ENCODE results near the gene MARCHF7. TPM values are rescaled to one million over a fixed set of nuclear protein-coding genes. Genes with fewer than 3 reads are reported as not detected.
A peak's percentile ranks its signal among the peaks of the same experiment; 100 is the strongest.

MARCHF7 gene
- total and polyA plus RNA-seq, 10 of the 15 experiments (the other 5 are each of a cell fraction or from before 2014, with no cell fraction given), result 39.4 to 111 (median 66.5) TPM

DNA sequence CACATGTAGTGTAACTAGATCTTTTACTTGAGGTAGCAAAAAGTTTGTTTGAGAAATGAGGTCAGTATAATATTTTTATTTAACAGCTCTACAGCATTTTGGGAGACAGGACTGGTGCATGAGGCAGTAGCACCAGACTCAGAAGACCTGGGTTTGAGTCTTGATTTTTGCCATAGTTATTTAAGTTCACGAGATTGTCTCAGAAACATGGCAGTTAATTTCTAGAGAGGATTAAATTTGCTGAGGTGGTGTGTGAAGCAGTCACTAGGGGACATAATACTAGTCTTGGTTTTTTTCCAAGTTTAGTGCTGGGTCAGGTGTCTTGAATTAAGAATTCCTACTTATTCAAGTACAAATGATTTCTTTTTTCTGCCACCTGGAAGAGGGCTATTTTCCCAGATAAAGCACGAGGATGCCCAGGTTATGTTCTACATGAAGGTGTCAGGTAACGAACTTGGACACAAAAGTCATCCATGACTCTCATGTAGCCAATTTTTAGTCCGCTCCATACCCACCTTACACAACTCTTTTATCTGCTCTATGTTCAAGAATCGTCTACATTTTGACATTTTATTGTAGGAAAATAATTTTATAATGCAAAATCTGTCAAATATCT, 1.4 kb downstream of the MARCHF7 start:
- CTCF ChIA-PET, result interaction anchor here (1.0 to 3.7 kb wide), 7 partner anchors 10 to 254 kb away, joined by 4 to 18 read pairs (median 4); no protein-coding TSS in a partner anchor
- Histone ChIP-seq H3K27me3 (replicated peaks in 1 of 2; ENCODE audit: control insufficient read depth in 2 of 2, insufficient read depth in 2 of 2, low read length in 1 of 2) (no peaks in the 10 kb centered on the region), H4K20me1 (ENCODE audit: control insufficient read depth, insufficient read depth) (no peaks in the 10 kb centered on the region; the same call in 1 of the 2 replicates), H3K36me3 (ENCODE audit: control insufficient read depth in 2 of 2, insufficient read depth in 2 of 2, low read length in 1 of 2) (peaks cover 2 to 25% of the 10 kb centered on the region in 2 experiments; a peak in 3 of 4 replicates), H3K4me1 (ENCODE audit: control insufficient read depth, insufficient read depth, low read length) (peaks cover 3% of the 10 kb centered on the region; the same call in 1 of the 2 replicates), H3K9ac (ENCODE audit: control insufficient read depth, insufficient read depth, low read length) (peak overlapping the region; percentile 100), H2AFZ (ENCODE audit: control insufficient read depth, low read depth, low read length) (no peak overlapping the region), H3K27ac (ENCODE audit: control insufficient read depth, insufficient read depth) (peak overlapping the region; percentile 99), H3K4me3 (peak overlapping the region; percentile 99), H3K4me2 (ENCODE audit: control insufficient read depth, insufficient read depth) (peak overlapping the region; percentile 78), H3K9me3 (replicated peaks; ENCODE audit: control insufficient read depth, insufficient read depth, low read length) (no peaks in the 10 kb centered on the region; the same call in 2 of the 3 replicates), H3K79me2 (ENCODE audit: control insufficient read depth, insufficient read depth, low read length) (peaks cover 71% of the 10 kb centered on the region)
- intact Hi-C loops (cut with micrococcal nuclease; ENCODE audit: unreplicated experiment), result loop anchor here (2.0 to 10.0 kb wide), 4 partner anchors 197 to 509 kb away; partner anchors contain the start of gene WDSUB1
- ATAC-seq (no peak), FAIRE-seq (no peak), DNase-seq (ENCODE audit: low read depth, low spot score) (no peak)
- TF ChIP-seq YY1 (IDR thresholded peaks at IDR 0.05; ENCODE audit: low read depth, low read length) (no peak), NR2C2 (IDR thresholded peaks at IDR 0.05; ENCODE audit: borderline replicate concordance, control insufficient read depth, insufficient read length, low read depth) (no peak), GATAD2B (conservative IDR thresholded peaks at IDR 0.05; ENCODE audit: low read depth) (no peak), BRCA1 (IDR thresholded peaks at IDR 0.05; ENCODE audit: low read depth, low read length) (no peak), ESRRA (IDR thresholded peaks at IDR 0.05; ENCODE audit: low read length) (no peak), GABPA (IDR thresholded peaks at IDR 0.05; ENCODE audit: low read depth) (no peak)
- TF ChIP-seq, protein P1, sequence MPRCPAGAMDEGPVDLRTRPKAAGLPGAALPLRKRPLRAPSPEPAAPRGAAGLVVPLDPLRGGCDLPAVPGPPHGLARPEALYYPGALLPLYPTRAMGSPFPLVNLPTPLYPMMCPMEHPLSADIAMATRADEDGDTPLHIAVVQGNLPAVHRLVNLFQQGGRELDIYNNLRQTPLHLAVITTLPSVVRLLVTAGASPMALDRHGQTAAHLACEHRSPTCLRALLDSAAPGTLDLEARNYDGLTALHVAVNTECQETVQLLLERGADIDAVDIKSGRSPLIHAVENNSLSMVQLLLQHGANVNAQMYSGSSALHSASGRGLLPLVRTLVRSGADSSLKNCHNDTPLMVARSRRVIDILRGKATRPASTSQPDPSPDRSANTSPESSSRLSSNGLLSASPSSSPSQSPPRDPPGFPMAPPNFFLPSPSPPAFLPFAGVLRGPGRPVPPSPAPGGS (IDR thresholded peaks at IDR 0.05; ENCODE audit: borderline replicate concordance, insufficient read depth, low read depth, low read length, poor library complexity, severe bottlenecking), result no peak
- TF ChIP-seq, protein P2, sequence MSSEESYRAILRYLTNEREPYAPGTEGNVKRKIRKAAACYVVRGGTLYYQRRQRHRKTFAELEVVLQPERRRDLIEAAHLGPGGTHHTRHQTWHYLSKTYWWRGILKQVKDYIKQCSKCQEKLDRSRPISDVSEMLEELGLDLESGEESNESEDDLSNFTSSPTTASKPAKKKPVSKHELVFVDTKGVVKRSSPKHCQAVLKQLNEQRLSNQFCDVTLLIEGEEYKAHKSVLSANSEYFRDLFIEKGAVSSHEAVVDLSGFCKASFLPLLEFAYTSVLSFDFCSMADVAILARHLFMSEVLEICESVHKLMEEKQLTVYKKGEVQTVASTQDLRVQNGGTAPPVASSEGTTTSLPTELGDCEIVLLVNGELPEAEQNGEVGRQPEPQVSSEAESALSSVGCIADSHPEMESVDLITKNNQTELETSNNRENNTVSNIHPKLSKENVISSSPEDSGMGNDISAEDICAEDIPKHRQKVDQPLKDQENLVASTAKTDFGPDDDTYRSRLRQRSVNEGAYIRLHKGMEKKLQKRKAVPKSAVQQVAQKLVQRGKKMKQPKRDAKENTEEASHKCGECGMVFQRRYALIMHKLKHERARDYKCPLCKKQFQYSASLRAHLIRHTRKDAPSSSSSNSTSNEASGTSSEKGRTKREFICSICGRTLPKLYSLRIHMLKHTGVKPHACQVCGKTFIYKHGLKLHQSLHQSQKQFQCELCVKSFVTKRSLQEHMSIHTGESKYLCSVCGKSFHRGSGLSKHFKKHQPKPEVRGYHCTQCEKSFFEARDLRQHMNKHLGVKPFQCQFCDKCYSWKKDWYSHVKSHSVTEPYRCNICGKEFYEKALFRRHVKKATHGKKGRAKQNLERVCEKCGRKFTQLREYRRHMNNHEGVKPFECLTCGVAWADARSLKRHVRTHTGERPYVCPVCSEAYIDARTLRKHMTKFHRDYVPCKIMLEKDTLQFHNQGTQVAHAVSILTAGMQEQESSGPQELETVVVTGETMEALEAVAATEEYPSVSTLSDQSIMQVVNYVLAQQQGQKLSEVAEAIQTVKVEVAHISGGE (CRISPR knock-in tag; IDR thresholded peaks at IDR 0.05), result no peak
- RAD21 ChIA-PET (ENCODE audit: unreplicated experiment), result interaction anchor here (0.7 to 4.6 kb wide), 6 partner anchors 174 to 226 kb away, joined by 3 to 20 read pairs (median 4); no protein-coding TSS in a partner anchor
- POLR2A ChIA-PET, result interaction anchor here (0.5 to 3.7 kb wide), 7 partner anchors 10 to 198 kb away, joined by 3 to 12 read pairs (median 5); no protein-coding TSS in a partner anchor
- SMC1A ChIA-PET (ENCODE audit: uncharacterized antibody, unreplicated experiment), result interaction anchor here (0.7 to 10.2 kb wide), 15 partner anchors 8 to 230 kb away, joined by 3 to 84 read pairs (median 4); no protein-coding TSS in a partner anchor
- in situ Hi-C loops (cut with MboI), result no loop called here
- BruUV-seq (replicated peaks), result no TSS peak
- 13% methylated on average over 5 of the region's 5 CpGs for WGBS (ENCODE audit: insufficient coverage, insufficient replicate concordance, low lambda C conversion rate, missing lambda C conversion rate)

All from GM12878 (cell line).